Testis (tissue), 3 donors: Measurements from ENCODE around the gene SHC3. TPM values are rescaled to one million over a fixed set of nuclear protein-coding genes. Genes with fewer than 3 reads are reported as not detected.

Experiments used
- DNase-seq: peaks from one replicate; pipeline ENCODE4 v3.0.0-alpha.2; 2019
- H3K27ac ChIP-seq, 2 donors: fragments of 200-600 bp; sonication (generic); one replicate each; pipeline ENCODE4 v1.5.1; 2019
- H3K27me3 ChIP-seq: fragments of 200-600 bp; sonication (generic); one replicate; pipeline ENCODE4 v1.5.1; 2019
- H3K36me3 ChIP-seq: fragments of 200-600 bp; sonication (generic); one replicate; pipeline ENCODE4 v1.5.1; 2017; ENCODE audit warnings: low read depth; ENCODE audit errors: missing control alignments
- H3K4me1 ChIP-seq: fragments of 200-600 bp; sonication (generic); one replicate; pipeline ENCODE4 v1.5.1; 2019
- H3K4me3 ChIP-seq, 2 donors: fragments of 200-600 bp; sonication (generic); one replicate each; pipeline ENCODE4 v1.5.1; 2017 to 2019
- H3K9me3 ChIP-seq: fragments of 200-600 bp; sonication (generic); one replicate; pipeline ENCODE4 v1.5.1; 2017
- CTCF ChIP-seq, 3 experiments: fragments of 450-650 bp in 2 of 3; fragments of 200-600 bp in 1 of 3; sonication (generic) in 1 of 3; IDR thresholded peaks; one replicate each; pipeline ENCODE4 v1.5.1; 2016 to 2019; ENCODE audit warnings: antibody characterized with exemption in 3 of 3, mild to moderate bottlenecking in 2 of 3, moderate library complexity in 1 of 3
- POLR2A ChIP-seq: fragments of 450-650 bp; IDR thresholded peaks from one replicate; pipeline ENCODE4 v1.6.1; 2017; ENCODE audit warnings: antibody characterized with exemption, mild to moderate bottlenecking, moderate library complexity
- WGBS, 2 donors: methylation state at CpG; one replicate each; pipeline ENCODE4 v1.1.5; 2018; 5-methylcytosine and 5-hydroxymethylcytosine counted together
- intact Hi-C: fragments of 100-400 bp; cut with DNase I; formaldehyde crosslinking; loops from one replicate; pipeline ENCODE4 v1.15.1; 2023; ENCODE audit warnings: low total_unique reads
- polyA plus RNA-seq: library from polyadenylated mRNA; stranded (reverse); fragments of 350-450 nt; fragmentation: Illumina TruSeq; extraction: RNeasy Lipid Tissue Mini Kit (QIAGEN cat#74804); gene quantifications from one replicate; pipeline ENCODE4 v1.2.3, GENCODE V29; 2014; ENCODE audit warnings: low read depth, low replicate concordance; ENCODE audit not compliant: insufficient read depth
- total RNA-seq, 2 donors: library from RNA; depleted of rRNA; stranded (reverse); fragments of >200 nt; gene quantifications; one replicate each; pipeline ENCODE4 v1.2.3, GENCODE V29; 2016

The SHC3 gene
- total and polyA plus RNA-seq, 3 donors from 2014 or later, result 0.37 to 0.87 (median 0.82) TPM

- no peak for DNase-seq
- intact Hi-C loops, result no loop called here
- no peaks in the 10 kb centered on the region for H3K27me3 ChIP-seq
- no peak overlapping the region for H3K4me3 ChIP-seq
- no peaks in the 10 kb centered on the region for H3K36me3 ChIP-seq
- H3K27ac ChIP-seq, result no peak overlapping the region
- no peaks in the 10 kb centered on the region for H3K4me1 ChIP-seq
- TF ChIP-seq CTCF (IDR thresholded peaks at IDR 0.05) (no peak), POLR2A (no peak)
- H3K9me3 ChIP-seq, result no peaks in the 10 kb centered on the region
- 90 to 92% methylated on average over 5 of the region's 5 CpGs for WGBS, 2 donors
Observed at GRCh38 chr9:89173072-89173471, 5.5 kb downstream of the SHC3 start.

GRCh38 chr9:89172398-89172797 is 6.2 kb downstream of the SHC3 start:
- TF ChIP-seq POLR2A (no peak), CTCF (IDR thresholded peaks at IDR 0.05) (no peak)
- H3K4me1 ChIP-seq, result no peaks in the 10 kb centered on the region
- no peak for DNase-seq
- WGBS, 2 donors, result 82 to 85% methylated on average over 2 of the region's 2 CpGs
- no peaks in the 10 kb centered on the region for H3K27me3 ChIP-seq
- H3K9me3 ChIP-seq, result no peaks in the 10 kb centered on the region
- no peak overlapping the region for H3K27ac ChIP-seq
- H3K36me3 ChIP-seq, result no peaks in the 10 kb centered on the region
- intact Hi-C loops, result no loop called here
- no peak overlapping the region for H3K4me3 ChIP-seq

- intact Hi-C loops, result no loop called here
- H3K4me3 ChIP-seq, result no peak overlapping the region
- TF ChIP-seq CTCF (IDR thresholded peaks at IDR 0.05), result no peak
- TF ChIP-seq POLR2A, result no peak
- no peaks in the 10 kb centered on the region for H3K36me3 ChIP-seq
- no peaks in the 10 kb centered on the region for H3K4me1 ChIP-seq
- H3K27me3 ChIP-seq, result no peaks in the 10 kb centered on the region
- DNase-seq, result no peak
- H3K27ac ChIP-seq, result no peak overlapping the region
- no peaks in the 10 kb centered on the region for H3K9me3 ChIP-seq
- WGBS, 2 donors, result 87 to 96% methylated on average over 3 to 4 of the region's 4 CpGs
Observed at GRCh38 chr9:89171693-89172092, 6.9 kb downstream of the SHC3 start.

- Histone ChIP-seq H3K9me3 (no peaks in the 10 kb centered on the region), H3K4me1 (no peaks in the 10 kb centered on the region), H3K27me3 (no peaks in the 10 kb centered on the region), H3K4me3 (no peak overlapping the region), H3K27ac (no peak overlapping the region), H3K36me3 (no peaks in the 10 kb centered on the region)
- DNase-seq, result no peak
- intact Hi-C loops, result no loop called here
- TF ChIP-seq POLR2A, result no peak
- TF ChIP-seq CTCF (IDR thresholded peaks at IDR 0.05), result no peak
- 59 to 74% methylated on average over 3 of the region's 3 CpGs for WGBS, 2 donors
Observed at GRCh38 chr9:89171231-89171630, 7.4 kb downstream of the SHC3 start.
